SH-SY5Y (cell line): ENCODE measurements around the gene EPHA7.

Source experiments
- GATA2 ChIP-seq: IDR thresholded peaks from 2 replicates; pipeline ENCODE4 v1.6.1; 2011; ENCODE audit warnings: mild to moderate bottlenecking, low read depth, low read length
- GATA3 ChIP-seq: IDR thresholded peaks from 2 replicates; pipeline ENCODE4 v1.6.1; 2011; ENCODE audit warnings: low read depth, mild to moderate bottlenecking, low read length, moderate library complexity

EPHA7 gene

DNA sequence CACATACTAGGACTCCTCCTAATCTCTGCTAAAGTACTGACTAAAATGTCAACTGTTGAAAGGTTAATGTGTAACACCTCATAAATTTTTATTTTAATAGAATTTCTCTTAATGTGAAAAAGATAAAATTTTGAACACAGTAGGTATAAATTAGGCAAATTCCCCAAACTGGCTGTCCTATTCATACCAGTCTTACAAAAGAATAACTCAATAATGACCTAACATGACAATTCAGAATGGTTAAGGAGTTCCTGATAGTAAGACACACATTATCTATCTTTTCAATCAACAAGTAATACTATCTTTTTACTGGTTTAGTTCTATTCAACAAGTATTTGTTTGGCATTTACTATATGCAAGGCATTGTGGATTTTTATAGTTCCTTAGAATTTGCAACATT lies 141.1 kb downstream of the EPHA7 start:
- TF ChIP-seq GATA3 (no peak), GATA2 (no peak)

GRCh38 chr6:93272896-93273295 lies 146.5 kb downstream of the EPHA7 start:
- TF ChIP-seq GATA3 (no peak), GATA2 (no peak)

DNA sequence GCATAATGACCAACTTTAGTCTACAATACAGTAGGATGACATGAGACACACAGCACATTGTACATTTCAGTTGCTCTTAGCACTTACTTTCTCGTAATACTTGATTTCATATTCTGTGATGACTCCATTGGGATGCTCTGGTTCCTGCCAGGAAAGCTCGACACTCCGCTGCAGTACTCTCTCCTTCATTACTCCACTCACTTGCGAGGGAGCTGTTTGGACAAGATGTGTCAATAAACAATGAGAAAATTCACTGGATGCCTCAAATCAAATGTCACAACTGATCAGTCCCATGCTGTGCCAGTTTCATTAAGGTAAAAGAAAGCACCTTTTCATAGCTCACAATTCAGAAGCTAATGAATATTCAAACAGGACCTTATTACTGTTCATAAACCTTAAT lies 147.1 kb downstream of the EPHA7 start:
- TF ChIP-seq GATA3 = no peak

DNA sequence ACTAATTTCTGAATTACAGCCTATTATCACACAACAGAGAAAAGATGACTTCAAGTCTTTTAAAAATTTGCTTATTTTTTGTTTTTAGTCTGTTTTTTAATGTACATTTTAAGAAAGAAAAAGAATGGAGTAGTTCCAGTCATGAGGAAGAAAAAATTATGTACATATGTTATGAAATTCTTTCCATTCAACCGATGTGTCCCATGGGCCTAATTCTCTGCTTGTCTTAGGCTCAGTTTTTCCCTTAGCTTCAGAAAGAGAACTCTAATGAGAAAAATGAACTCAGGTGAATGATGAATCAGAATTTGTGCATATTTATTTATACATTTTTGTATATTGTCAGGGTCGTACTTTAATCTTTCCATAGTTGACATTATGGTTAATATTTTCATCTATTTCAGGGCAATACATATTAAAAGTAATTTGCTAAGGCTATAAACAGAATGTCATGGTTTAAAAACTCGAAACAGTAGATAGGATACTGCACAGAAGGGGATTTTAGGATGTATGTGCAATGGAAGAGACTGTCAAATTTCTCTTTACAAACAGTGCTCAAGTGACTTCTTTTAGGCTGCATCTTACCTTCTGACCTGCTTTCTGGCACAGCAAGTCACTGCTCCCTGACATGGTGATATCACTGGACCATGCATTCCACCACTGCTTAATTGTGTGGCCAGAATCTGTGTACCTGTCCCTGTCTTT lies 153.1 kb downstream of the EPHA7 start:
- TF ChIP-seq GATA3 (no peak), GATA2 (no peak)

DNA sequence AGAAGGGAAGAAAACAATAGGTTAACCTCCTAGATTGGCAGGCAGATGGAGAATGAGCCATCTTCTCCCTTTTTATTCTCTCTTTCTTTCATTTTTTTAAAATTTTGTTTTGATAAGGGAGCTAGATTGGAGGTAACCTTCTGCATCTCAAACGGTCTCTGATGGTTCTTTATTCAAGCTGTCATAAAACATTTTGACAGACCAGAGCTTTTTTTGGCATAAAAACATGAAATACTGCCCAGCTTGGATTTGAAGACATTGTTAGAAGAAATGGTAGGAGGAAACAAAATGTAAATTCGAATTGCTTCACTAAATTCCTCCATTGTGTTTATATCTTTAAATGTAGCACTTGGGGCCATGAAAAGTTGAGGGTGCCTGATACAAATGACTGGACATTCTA lies 158.5 kb downstream of the EPHA7 start:
- TF ChIP-seq GATA2 = no peak
- no peak for TF ChIP-seq GATA3

- TF ChIP-seq GATA3 = no peak
- TF ChIP-seq GATA2 = no peak
Observed at GRCh38 chr6:93259332-93259731, 160.0 kb downstream of the EPHA7 start.

DNA sequence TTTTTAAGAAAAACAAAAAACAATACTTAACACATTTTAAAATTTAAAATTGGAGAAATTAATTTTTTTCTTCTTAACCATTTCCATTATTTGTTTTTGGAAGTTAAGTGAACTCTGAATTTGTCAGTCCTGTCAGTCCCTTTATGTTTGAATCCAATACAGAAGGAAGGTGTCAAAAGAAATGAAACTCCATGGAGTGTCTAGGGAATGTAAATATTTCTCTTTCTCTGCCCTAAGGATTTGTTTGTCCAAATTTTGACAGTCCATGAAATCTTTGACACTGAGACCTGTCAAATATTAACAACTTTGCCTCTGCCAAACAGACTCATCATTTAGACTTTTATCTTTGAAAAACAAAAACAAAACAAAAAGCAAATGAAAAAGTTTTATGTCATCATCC lies 166.4 kb downstream of the EPHA7 start:
- TF ChIP-seq GATA3 (no peak), GATA2 (no peak)

DNA sequence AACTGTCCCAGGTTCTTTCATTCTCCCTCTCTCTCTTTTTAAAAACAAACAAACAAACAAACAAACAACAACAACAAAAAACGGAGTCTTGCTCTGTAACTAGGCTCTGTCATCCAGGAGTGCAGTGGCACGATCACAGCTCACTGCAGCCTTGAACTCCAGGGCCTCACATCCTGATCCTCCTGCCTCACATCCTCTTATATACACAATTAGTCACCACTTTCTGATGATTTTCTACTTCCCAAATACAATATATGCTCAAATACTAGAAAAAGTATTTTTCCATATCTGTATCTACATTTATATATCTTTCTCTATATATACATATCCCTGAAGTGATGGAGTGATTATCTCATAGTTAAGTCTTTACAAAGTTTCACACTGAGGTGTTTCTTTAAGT lies 170.7 kb downstream of the EPHA7 start:
- TF ChIP-seq GATA2 = no peak
- TF ChIP-seq GATA3 = no peak

DNA sequence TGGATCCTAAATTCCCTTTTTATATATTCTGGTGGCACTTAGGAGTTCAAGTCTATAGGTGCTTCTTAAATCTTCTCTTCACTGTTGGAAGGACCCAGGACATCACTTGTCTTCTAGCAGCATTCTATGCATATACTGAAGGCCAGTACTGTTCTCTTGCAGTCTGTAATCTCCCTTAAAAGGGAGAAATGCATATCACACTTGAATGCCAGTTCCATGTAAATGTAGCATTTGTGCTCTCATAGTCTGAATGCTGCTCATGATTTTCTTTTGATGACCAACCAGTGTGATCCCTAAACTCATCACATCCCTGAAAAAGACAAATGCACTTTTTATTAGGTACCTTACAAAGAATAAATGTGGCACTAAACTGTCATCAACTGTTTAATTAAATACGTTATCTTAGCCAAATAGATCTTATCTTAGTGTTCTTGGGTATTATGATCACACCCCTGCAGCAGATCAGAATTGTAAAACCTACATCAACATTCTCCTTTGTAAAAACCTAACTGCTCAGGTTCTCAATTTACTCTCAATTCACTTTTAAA lies 176.1 kb downstream of the EPHA7 start:
- TF ChIP-seq GATA3 = no peak
- no peak for TF ChIP-seq GATA2

GRCh38 chr6:93242049-93242448 lies 177.3 kb downstream of the EPHA7 start:
- TF ChIP-seq GATA3 (no peak), GATA2 (no peak)

- TF ChIP-seq GATA3 (no peak), GATA2 (no peak)
Observed at GRCh38 chr6:93238632-93239031, 180.7 kb downstream of the EPHA7 start.

DNA sequence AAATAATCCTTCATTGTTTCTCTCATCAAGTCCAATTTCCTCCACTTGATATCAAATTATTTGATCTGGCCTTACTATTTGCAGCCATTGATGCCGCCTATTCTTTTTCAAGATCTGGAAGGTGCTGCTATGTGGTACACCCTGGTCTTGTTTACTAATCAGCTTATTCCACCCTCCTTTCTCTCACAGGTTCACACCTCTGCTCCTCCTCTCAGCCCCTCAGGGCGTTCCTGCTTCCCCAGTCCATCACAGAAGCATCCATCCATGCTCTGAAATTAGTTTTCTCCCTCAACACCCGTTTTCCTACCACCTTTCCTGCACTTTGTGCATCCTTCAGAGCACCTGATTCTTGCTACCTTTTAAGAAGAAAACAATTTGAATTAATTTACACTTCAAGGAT lies 183.6 kb downstream of the EPHA7 start:
- TF ChIP-seq GATA2 (no peak), GATA3 (no peak)

DNA sequence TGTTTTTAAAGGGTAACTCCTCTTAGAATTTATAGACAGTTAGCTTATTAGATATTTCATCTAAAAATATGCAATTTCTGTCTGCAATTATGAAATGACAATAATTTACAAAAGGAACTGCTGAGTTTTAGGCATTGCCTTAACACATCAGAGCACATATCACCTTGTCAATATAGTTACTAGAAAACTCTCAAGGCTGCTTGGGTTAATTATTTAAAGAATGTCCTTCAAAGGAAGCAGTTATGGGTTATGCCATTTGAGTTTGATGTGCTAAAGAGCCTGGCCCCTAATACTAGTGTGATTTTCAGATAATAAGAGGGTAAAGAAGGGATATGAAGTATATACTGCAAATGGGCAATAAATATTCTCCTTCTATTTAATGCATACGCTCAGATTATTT lies 192.5 kb downstream of the EPHA7 start:
- no peak for TF ChIP-seq GATA3
- TF ChIP-seq GATA2 = no peak

GRCh38 chr6:93222071-93222851 lies 197.1 kb downstream of the EPHA7 start:
- TF ChIP-seq GATA2 = no peak
- TF ChIP-seq GATA3 = no peak

GRCh38 chr6:93219447-93219846 lies 199.9 kb downstream of the EPHA7 start:
- TF ChIP-seq GATA2 = no peak
- TF ChIP-seq GATA3 = no peak

GRCh38 chr6:93218096-93218495 lies 201.3 kb downstream of the EPHA7 start:
- TF ChIP-seq GATA3 (no peak), GATA2 (no peak)
